ENCODE measurements around the gene MVB12B.
"Not testable (repeated sequence)": the region's sequence is repeated elsewhere in the genome, so short reads cannot be mapped to it uniquely, and the experiment has no call there.

Gene MVB12B

GRCh38 chr9:126527109-126527825 lies 200.6 kb downstream of the MVB12B start:
- in situ Hi-C loops (cut with MboI; ENCODE audit: low sequenced_read_pairs): no loop called here

GRCh38 chr9:126528111-126528510 lies 201.5 kb downstream of the MVB12B start:
- in situ Hi-C loops (cut with MboI; ENCODE audit: low sequenced_read_pairs): no loop called here

GRCh38 chr9:126528915-126529314 lies 202.3 kb downstream of the MVB12B start:
- in situ Hi-C loops (cut with MboI; ENCODE audit: low sequenced_read_pairs): no loop called here

GRCh38 chr9:126531035-126531571 lies 204.5 kb downstream of the MVB12B start:
- in situ Hi-C loops (cut with MboI; ENCODE audit: low sequenced_read_pairs): no loop called here

GRCh38 chr9:126531591-126531990 lies 205.0 kb downstream of the MVB12B start:
- in situ Hi-C loops (cut with MboI; ENCODE audit: low sequenced_read_pairs): no loop called here

GRCh38 chr9:126532019-126532462 lies 205.4 kb downstream of the MVB12B start:
- in situ Hi-C loops (cut with MboI; ENCODE audit: low sequenced_read_pairs): no loop called here

GRCh38 chr9:126532489-126532888 lies 205.9 kb downstream of the MVB12B start:
- in situ Hi-C loops (cut with MboI; ENCODE audit: low sequenced_read_pairs): no loop called here

- in situ Hi-C loops (cut with MboI; ENCODE audit: low sequenced_read_pairs): no loop called here
Observed at GRCh38 chr9:126532951-126533925, 206.6 kb downstream of the MVB12B start.

GRCh38 chr9:126533926-126534310 lies 207.3 kb downstream of the MVB12B start:
- in situ Hi-C loops (cut with MboI; ENCODE audit: low sequenced_read_pairs): no loop called here

GRCh38 chr9:126534431-126535186 lies 208.0 kb downstream of the MVB12B start:
- in situ Hi-C loops (cut with MboI; ENCODE audit: low sequenced_read_pairs): no loop called here

GRCh38 chr9:126536131-126536530 lies 209.5 kb downstream of the MVB12B start:
- in situ Hi-C loops (cut with MboI; ENCODE audit: low sequenced_read_pairs): no loop called here

- in situ Hi-C loops (cut with MboI; ENCODE audit: low sequenced_read_pairs): no loop called here
Observed at GRCh38 chr9:126536841-126537465, 210.3 kb downstream of the MVB12B start.

GRCh38 chr9:126538550-126538949 lies 211.9 kb downstream of the MVB12B start:
- in situ Hi-C loops (cut with MboI; ENCODE audit: low sequenced_read_pairs): no loop called here

- in situ Hi-C loops (cut with MboI; ENCODE audit: low sequenced_read_pairs): not testable (repeated sequence)
Observed at GRCh38 chr9:126540398-126540797, 213.8 kb downstream of the MVB12B start.

GRCh38 chr9:126543490-126543889 lies 216.9 kb downstream of the MVB12B start:
- in situ Hi-C loops (cut with MboI; ENCODE audit: low sequenced_read_pairs): no loop called here

- in situ Hi-C loops (cut with MboI; ENCODE audit: low sequenced_read_pairs): no loop called here
Observed at GRCh38 chr9:126545106-126545505, 218.5 kb downstream of the MVB12B start.

GRCh38 chr9:126546036-126546435 lies 219.4 kb downstream of the MVB12B start:
- in situ Hi-C loops (cut with MboI; ENCODE audit: low sequenced_read_pairs): no loop called here

GRCh38 chr9:126548312-126548711 lies 221.7 kb downstream of the MVB12B start:
- in situ Hi-C loops (cut with MboI; ENCODE audit: low sequenced_read_pairs): no loop called here

- in situ Hi-C loops (cut with MboI; ENCODE audit: low sequenced_read_pairs): no loop called here
Observed at GRCh38 chr9:126549246-126550006, 222.8 kb downstream of the MVB12B start.

GRCh38 chr9:126550891-126551351 lies 224.3 kb downstream of the MVB12B start:
- in situ Hi-C loops (cut with MboI; ENCODE audit: low sequenced_read_pairs): no loop called here
